PFSK-1 (cell line): ENCODE measurements around the gene SRRM2.

Experiments used
- POLR2AphosphoS5 ChIP-seq: IDR thresholded peaks from 2 replicates; pipeline ENCODE4 v1.6.1; 2012; ENCODE audit warnings: low read depth, mild to moderate bottlenecking, control low read depth, low read length, moderate library complexity
- REST ChIP-seq, 2 experiments: IDR thresholded peaks; 2 replicates each; pipeline versions ENCODE4 v1.6.1 to v1.8.0; 2011 to 2012; ENCODE audit warnings: low read depth in 2 of 2, low read length in 2 of 2, control low read depth in 1 of 2, inconsistent platforms in 1 of 2, mild to moderate bottlenecking in 1 of 2, moderate library complexity in 1 of 2; ENCODE audit not compliant: insufficient read depth in 1 of 2
- SIN3A ChIP-seq: IDR thresholded peaks from 2 replicates; pipeline ENCODE4 v1.6.1; 2012; ENCODE audit warnings: mild to moderate bottlenecking, low read length, moderate library complexity, borderline replicate concordance; ENCODE audit not compliant: insufficient read depth
- TAF1 ChIP-seq: IDR thresholded peaks from 2 replicates; pipeline ENCODE4 v1.6.1; 2012; ENCODE audit warnings: low read length, control low read depth, borderline replicate concordance; ENCODE audit not compliant: insufficient read depth

GRCh38 chr16:2755158-2755557 is 2.7 kb downstream of the SRRM2 start:
- no peak for TF ChIP-seq TAF1
- TF ChIP-seq SIN3A: no peak
- TF ChIP-seq POLR2AphosphoS5: no peak
- no peak for TF ChIP-seq REST (IDR thresholded peaks at IDR 0.05; ENCODE audit: insufficient read depth in 1 of 2, low read depth in 2 of 2, low read length in 2 of 2)
